GM23248 (cell line): ENCODE results near the gene KREMEN1.

Experiments used
- EZH2 ChIP-seq: fragments of 200-600 bp; sonication (generic); IDR thresholded peaks from 2 replicates; pipeline ENCODE4 v1.6.1; 2018; ENCODE audit warnings: antibody characterized with exemption, mild to moderate bottlenecking; ENCODE audit not compliant: insufficient read depth, poor library complexity, severe bottlenecking
- EZH2phosphoT487 ChIP-seq: fragments of 200-600 bp; sonication (generic); IDR thresholded peaks from 2 replicates; pipeline ENCODE4 v1.6.1; 2018; ENCODE audit warnings: antibody characterized with exemption, moderate library complexity, mild to moderate bottlenecking, low read depth; ENCODE audit not compliant: insufficient read depth

GRCh38 chr22:29048822-29049654 lies 23.8 kb upstream of the KREMEN1 start:
- TF ChIP-seq EZH2 (no peak), EZH2phosphoT487 (no peak)
